SK-N-MC (cell line): ENCODE results near the gene ZBTB14.

Experiments used
- EZH2 ChIP-seq: fragments of 200-600 bp; sonication (generic); IDR thresholded peaks from one replicate; pipeline ENCODE4 v1.6.1; 2017; ENCODE audit warnings: antibody characterized with exemption
- FOXP2 ChIP-seq: optimal IDR thresholded peaks from 2 replicates; pipeline ENCODE3; 2011; ENCODE audit warnings: mild to moderate bottlenecking, moderate library complexity; ENCODE audit not compliant: insufficient read depth; ENCODE audit errors: extremely low read length, control extremely low read depth
- POLR2AphosphoS5 ChIP-seq: IDR thresholded peaks from 2 replicates; pipeline ENCODE4 v1.6.1; 2012; ENCODE audit warnings: mild to moderate bottlenecking, low read depth, low read length, borderline replicate concordance

DNA sequence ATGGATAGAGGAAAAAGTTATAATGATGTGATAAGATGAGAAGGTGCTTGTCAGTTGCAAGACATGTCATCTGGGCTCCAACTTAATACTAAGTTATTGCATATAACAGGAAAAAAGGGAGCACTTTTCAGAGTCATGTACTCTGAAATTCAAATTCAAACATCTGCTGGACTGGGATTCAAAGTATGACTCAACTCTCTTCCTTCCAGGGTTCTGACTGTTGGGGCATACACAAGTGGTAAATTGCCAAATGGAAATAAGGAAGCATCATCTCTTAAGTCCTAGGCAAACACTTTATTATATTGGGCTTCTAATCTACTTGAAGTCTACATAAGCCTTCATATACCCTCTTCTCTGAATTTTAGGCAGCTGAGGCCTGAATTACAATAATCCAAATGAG, 44.9 kb downstream of the ZBTB14 start:
- no peak for TF ChIP-seq EZH2
- no peak for TF ChIP-seq POLR2AphosphoS5
- TF ChIP-seq FOXP2, result no peak
